ENCODE results near the gene ANO9.
"Not testable (repeated sequence)": the region's sequence is repeated elsewhere in the genome, so short reads cannot be mapped to it uniquely, and the experiment has no call there.

ANO9 gene

GRCh38 chr11:439315-440064, 2.3 kb downstream of the ANO9 start:
- no peak for DNase-seq (ENCODE audit: low read depth)
- no peak for TF ChIP-seq CTCF (IDR thresholded peaks at IDR 0.05; ENCODE audit: low read length, missing control alignments)
- no peak overlapping the region for H3K4me3 ChIP-seq (replicated peaks; ENCODE audit: low read depth, low read length)

GRCh38 chr11:438101-438844, 3.5 kb downstream of the ANO9 start:
- no peak overlapping the region for H3K4me3 ChIP-seq (replicated peaks; ENCODE audit: low read depth, low read length)
- TF ChIP-seq CTCF (IDR thresholded peaks at IDR 0.05; ENCODE audit: low read length, missing control alignments), result no peak
- DNase-seq (ENCODE audit: low read depth), result no peak

GRCh38 chr11:437228-437870, 4.5 kb downstream of the ANO9 start:
- no peak overlapping the region for H3K4me3 ChIP-seq (replicated peaks; ENCODE audit: low read depth, low read length)
- TF ChIP-seq CTCF (IDR thresholded peaks at IDR 0.05; ENCODE audit: low read length, missing control alignments), result no peak
- no peak for DNase-seq (ENCODE audit: low read depth)

GRCh38 chr11:434999-435740, 6.6 kb downstream of the ANO9 start:
- DNase-seq (ENCODE audit: low read depth); H3K4me3 ChIP-seq (replicated peaks; ENCODE audit: low read depth, low read length): not testable (repeated sequence)

- no peak for TF ChIP-seq CTCF (IDR thresholded peaks at IDR 0.05; ENCODE audit: low read length, missing control alignments)
- DNase-seq (ENCODE audit: low read depth), result no peak
- H3K4me3 ChIP-seq (replicated peaks; ENCODE audit: low read depth, low read length), result no peak overlapping the region
Observed at GRCh38 chr11:434496-434895, 7.3 kb downstream of the ANO9 start.

GRCh38 chr11:433641-434040, 8.2 kb downstream of the ANO9 start:
- TF ChIP-seq CTCF (IDR thresholded peaks at IDR 0.05; ENCODE audit: low read length, missing control alignments), result no peak
- no peak overlapping the region for H3K4me3 ChIP-seq (replicated peaks; ENCODE audit: low read depth, low read length)
- DNase-seq (ENCODE audit: low read depth), result no peak

GRCh38 chr11:433111-433510, 8.7 kb downstream of the ANO9 start:
- no peak for DNase-seq (ENCODE audit: low read depth)
- no peak overlapping the region for H3K4me3 ChIP-seq (replicated peaks; ENCODE audit: low read depth, low read length)
- no peak for TF ChIP-seq CTCF (IDR thresholded peaks at IDR 0.05; ENCODE audit: low read length, missing control alignments)

Data from fibroblast of pulmonary artery (primary cell).